NCI-H2107 treated with DMSO at 0.1 percent for 48 hours (cell line): ENCODE data around the gene WDFY4.

Source experiments
- DNase-seq: peaks from one replicate; lab custom pipeline; 2025; ENCODE audit not compliant: unreplicated experiment; lab: John Stamatoyannopoulos, UW

WDFY4 gene

GRCh38 chr10:48769706-48770435 lies 85.2 kb downstream of the WDFY4 start:
- no peak for DNase-seq

- no peak for DNase-seq
Measured at GRCh38 chr10:48770561-48771089, 86.0 kb downstream of the WDFY4 start.

- no peak for DNase-seq
Measured at GRCh38 chr10:48771234-48771633, 86.6 kb downstream of the WDFY4 start.

GRCh38 chr10:48772059-48772458 lies 87.4 kb downstream of the WDFY4 start:
- no peak for DNase-seq

GRCh38 chr10:48773580-48773979 lies 88.9 kb downstream of the WDFY4 start:
- DNase-seq: no peak

- DNase-seq: no peak
Measured at GRCh38 chr10:48774416-48775205, 89.9 kb downstream of the WDFY4 start.

- no peak for DNase-seq
Measured at GRCh38 chr10:48775206-48775517, 90.5 kb downstream of the WDFY4 start.

- no peak for DNase-seq
Measured at GRCh38 chr10:48776005-48776522, 91.4 kb downstream of the WDFY4 start.

- DNase-seq: no peak
Measured at GRCh38 chr10:48776528-48776927, 91.9 kb downstream of the WDFY4 start.

GRCh38 chr10:48777110-48777509 lies 92.4 kb downstream of the WDFY4 start:
- DNase-seq: no peak

GRCh38 chr10:48778193-48778857 lies 93.7 kb downstream of the WDFY4 start:
- no peak for DNase-seq

GRCh38 chr10:48779077-48779476 lies 94.4 kb downstream of the WDFY4 start:
- DNase-seq: no peak

- no peak for DNase-seq
Measured at GRCh38 chr10:48779546-48780152, 95.0 kb downstream of the WDFY4 start.

- DNase-seq: no peak
Measured at GRCh38 chr10:48780341-48780740, 95.7 kb downstream of the WDFY4 start.

GRCh38 chr10:48782386-48782785 lies 97.7 kb downstream of the WDFY4 start:
- DNase-seq: no peak

- no peak for DNase-seq
Measured at GRCh38 chr10:48784031-48784430, 99.4 kb downstream of the WDFY4 start.

GRCh38 chr10:48785796-48786195 lies 101.1 kb downstream of the WDFY4 start:
- no peak for DNase-seq

- no peak for DNase-seq
Measured at GRCh38 chr10:48786606-48787282, 102.1 kb downstream of the WDFY4 start.

- no peak for DNase-seq
Measured at GRCh38 chr10:48788554-48788953, 103.9 kb downstream of the WDFY4 start.
